ENCODE data around the gene SMARCC1. TPM values are rescaled to one million over a fixed set of nuclear protein-coding genes. Genes with fewer than 3 reads are reported as not detected.
A peak's percentile ranks its signal among the peaks of the same experiment; 100 is the strongest.

The SMARCC1 gene
- total and polyA plus RNA-seq, 7 donors, result 10.7 to 54.3 (median 31.9) TPM

DNA sequence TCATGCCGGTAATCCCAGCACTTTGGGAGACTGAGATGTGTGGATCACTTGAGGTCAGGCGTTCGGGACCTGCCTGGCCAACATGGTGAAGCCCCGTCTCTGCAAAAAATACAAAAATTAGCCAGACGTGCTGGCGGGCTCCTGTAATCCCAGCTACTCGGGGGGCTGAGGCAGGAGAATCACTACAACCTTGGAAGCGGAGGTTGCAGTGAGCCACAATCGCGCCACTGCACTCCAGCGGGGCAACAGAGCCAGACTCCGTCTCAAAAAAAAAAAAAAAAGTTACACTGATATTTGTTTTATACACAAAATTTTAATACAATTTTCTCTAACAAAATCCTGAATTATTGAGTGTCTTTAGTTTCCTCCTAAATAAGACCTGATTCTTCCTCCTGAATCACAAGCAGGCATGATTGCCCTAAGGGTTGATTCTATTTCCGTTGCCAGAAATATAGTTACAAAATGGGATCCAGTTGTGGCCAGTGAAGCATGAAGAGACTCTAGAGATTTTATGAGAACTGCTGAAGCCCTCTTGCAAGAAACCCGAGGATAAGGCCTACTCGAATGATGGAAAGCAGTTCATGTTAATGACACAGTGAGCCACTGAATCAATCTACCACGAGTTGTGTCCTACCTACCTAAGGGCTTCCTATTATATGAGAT, 9.6 kb upstream of the SMARCC1 start:
- 82 to 87% (median 87%) methylated on average over 16 of the region's 16 CpGs for WGBS, 3 donors
- intact Hi-C loops (cut with DNase I), result no loop called here

DNA sequence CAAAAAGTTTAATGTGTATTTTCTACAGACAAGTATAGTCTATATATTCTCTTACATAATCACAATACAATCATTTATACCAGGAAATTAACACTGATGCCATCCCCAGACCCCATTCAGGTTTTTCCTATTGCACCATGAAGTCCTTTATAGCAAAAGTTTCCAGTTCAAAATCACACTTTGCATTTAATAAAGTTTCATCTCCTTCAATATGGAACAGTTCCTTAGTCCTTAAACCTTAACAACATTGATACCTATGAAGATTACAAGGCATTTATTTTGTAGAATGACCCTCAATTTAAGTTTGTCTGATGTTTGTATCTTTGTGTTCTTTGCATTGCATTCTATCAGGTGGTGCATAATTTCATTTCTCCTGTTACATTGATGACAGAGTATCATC, 2.0 kb upstream of the SMARCC1 start:
- H3K36me3 ChIP-seq (ENCODE audit: insufficient read depth in 1 of 2, low read depth in 1 of 2), result no peaks in the 10 kb centered on the region
- ATAC-seq (no peak), DNase-seq (no peak)
- TF ChIP-seq, protein P1, sequence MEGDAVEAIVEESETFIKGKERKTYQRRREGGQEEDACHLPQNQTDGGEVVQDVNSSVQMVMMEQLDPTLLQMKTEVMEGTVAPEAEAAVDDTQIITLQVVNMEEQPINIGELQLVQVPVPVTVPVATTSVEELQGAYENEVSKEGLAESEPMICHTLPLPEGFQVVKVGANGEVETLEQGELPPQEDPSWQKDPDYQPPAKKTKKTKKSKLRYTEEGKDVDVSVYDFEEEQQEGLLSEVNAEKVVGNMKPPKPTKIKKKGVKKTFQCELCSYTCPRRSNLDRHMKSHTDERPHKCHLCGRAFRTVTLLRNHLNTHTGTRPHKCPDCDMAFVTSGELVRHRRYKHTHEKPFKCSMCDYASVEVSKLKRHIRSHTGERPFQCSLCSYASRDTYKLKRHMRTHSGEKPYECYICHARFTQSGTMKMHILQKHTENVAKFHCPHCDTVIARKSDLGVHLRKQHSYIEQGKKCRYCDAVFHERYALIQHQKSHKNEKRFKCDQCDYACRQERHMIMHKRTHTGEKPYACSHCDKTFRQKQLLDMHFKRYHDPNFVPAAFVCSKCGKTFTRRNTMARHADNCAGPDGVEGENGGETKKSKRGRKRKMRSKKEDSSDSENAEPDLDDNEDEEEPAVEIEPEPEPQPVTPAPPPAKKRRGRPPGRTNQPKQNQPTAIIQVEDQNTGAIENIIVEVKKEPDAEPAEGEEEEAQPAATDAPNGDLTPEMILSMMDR (IDR thresholded peaks at IDR 0.05), result no peak
- no peaks in the 10 kb centered on the region for H3K27me3 ChIP-seq (ENCODE audit: insufficient read depth in 3 of 3, low read length in 2 of 3)
- no peak overlapping the region for H3K4me3 ChIP-seq
- intact Hi-C loops (cut with DNase I), result no loop called here
- no peak overlapping the region for H3K27ac ChIP-seq
- H3K9me3 ChIP-seq, result no peaks in the 10 kb centered on the region
- H3K4me1 ChIP-seq, result peaks cover 24% of the 10 kb centered on the region

More for the DNA sequence above, 9.6 kb upstream of the SMARCC1 start:
- no peaks in the 10 kb centered on the region for H3K36me3 ChIP-seq (ENCODE audit: insufficient read depth in 1 of 2, low read depth in 1 of 2)
- TF ChIP-seq, protein P1 (IDR thresholded peaks at IDR 0.05), result no peak
- H3K27me3 ChIP-seq (ENCODE audit: insufficient read depth in 3 of 3, low read length in 2 of 3), result no peaks in the 10 kb centered on the region
- H3K4me3 ChIP-seq, result no peak overlapping the region
- H3K9me3 ChIP-seq, result no peaks in the 10 kb centered on the region
- no peak for ATAC-seq
- no peak for DNase-seq
- H3K27ac ChIP-seq, result no peak overlapping the region
- H3K4me1 ChIP-seq, result no peaks in the 10 kb centered on the region

DNA sequence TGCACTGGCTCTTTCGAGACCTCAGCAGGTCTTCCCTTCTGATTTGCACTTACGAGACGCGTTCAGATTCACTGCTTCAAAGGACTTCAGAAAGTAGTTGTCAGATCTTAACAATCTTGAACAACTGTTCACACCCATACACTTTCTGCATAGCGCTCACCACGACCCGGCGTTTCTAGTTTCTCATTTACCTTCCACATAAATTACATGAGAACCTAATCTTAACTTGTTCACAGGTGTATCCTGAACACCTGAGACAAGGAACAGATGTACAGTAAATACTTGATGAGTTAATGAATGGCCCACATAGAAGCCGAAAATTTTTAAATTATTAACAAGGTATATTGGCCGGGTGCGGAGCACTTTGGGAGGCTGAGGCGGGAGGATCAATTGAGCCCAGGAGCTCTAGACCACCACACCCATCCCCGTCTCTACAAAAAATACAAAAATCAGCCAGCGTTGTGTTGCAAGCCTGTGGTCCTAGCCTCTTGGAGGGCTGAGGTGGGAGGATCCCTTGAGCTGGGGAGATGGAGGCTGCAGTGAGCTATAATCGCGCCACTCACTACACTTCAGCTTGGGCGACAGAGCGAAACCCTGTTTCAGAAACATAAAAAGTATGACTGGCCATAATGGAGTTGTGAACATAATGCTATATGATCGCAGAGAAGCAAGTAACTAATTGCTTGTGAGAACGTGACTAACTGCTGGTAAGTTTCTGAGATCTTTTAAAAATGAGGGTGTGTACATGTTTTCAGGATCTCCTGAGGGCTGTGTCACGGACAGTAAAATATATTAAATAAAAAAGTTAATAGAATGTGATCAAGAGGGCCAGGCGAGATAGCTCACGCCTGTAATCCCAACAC, 984 bp upstream of the SMARCC1 start:
- Histone ChIP-seq H3K27me3 (ENCODE audit: insufficient read depth in 3 of 3, low read length in 2 of 3) (no peaks in the 10 kb centered on the region), H3K9me3 (no peaks in the 10 kb centered on the region), H3K4me3 (peak overlapping the region; percentile 91), H3K27ac (peak overlapping the region; percentile 100), H3K36me3 (ENCODE audit: insufficient read depth in 1 of 2, low read depth in 1 of 2) (no peaks in the 10 kb centered on the region), H3K4me1 (peaks cover 29% of the 10 kb centered on the region)
- ATAC-seq (no peak), DNase-seq (no peak)
- TF ChIP-seq, protein P1 (IDR thresholded peaks at IDR 0.05), result no peak
- intact Hi-C loops (cut with DNase I), result no loop called here
- 64% methylated on average over 23 of the region's 23 CpGs for WGBS, 3 donors

DNA sequence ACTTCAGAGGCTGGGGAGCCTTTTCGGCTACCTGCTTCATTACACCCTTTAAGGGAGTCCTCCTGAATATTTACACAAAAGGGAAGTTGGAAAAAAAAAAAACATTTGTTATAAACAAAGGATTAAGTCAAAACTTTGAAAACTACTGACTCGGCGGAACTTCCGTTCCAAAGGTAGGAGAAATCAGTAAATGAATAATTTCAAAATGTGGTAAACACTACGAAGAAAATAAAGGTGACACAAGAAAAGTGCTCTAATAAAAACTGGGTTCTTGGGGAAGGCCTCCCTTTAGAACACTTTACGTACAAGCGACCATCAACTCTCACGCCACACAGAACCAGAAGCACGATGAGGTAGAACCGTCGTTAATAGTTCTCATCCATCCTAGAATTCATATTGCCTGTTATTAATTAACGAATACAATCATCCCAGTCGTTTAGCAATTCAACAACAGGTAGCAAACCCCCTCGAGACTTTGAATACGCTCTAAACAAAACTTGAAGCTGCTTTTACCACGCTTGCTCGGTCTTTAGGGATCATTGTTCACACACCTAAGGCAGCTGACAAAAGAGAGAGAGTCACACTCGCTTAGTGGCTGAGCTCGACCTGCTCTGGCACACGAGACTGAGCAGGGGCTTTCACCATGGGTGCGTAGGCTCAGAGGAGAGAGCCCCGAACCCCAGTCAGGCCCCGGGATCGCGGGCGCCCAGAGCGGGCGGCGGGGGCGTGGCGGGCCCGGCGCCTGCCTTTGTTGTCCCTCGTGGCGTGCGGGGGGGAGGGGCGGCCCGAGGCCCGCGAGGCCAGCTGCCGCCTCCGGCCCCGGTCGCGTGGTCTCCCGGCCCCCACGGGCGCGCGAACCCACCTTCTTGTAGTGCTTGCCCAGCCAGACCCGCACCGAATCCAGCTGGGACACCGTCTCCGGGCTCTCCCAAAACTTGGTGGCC, 680 bp downstream of the SMARCC1 start:
- Histone ChIP-seq H3K36me3 (ENCODE audit: insufficient read depth in 1 of 2, low read depth in 1 of 2) (no peaks in the 10 kb centered on the region), H3K9me3 (no peaks in the 10 kb centered on the region), H3K4me3 (peak overlapping the region; percentile 91), H3K4me1 (peaks cover 29% of the 10 kb centered on the region), H3K27ac (peak overlapping the region; percentile 100), H3K27me3 (ENCODE audit: insufficient read depth in 3 of 3, low read length in 2 of 3) (no peaks in the 10 kb centered on the region)
- DNase-seq (peak; percentile 73 to 84), ATAC-seq (peak; percentile 45 to 68 (median 56))
- TF ChIP-seq, protein P1 (IDR thresholded peaks at IDR 0.05), result no peak
- WGBS, 3 donors, result 1% methylated on average over 41 to 54 of the region's 54 CpGs
- intact Hi-C loops (cut with DNase I), result no loop called here
